Natural killer cell treated with Interleukin-12 subunit alpha and Interleukin-12 subunit beta and Interleukin-15 and Interleukin-18, amount 100 ng/mL, for 72 hours (primary cell): ENCODE results near the gene RNLS. TPM values are rescaled to one million over a fixed set of nuclear protein-coding genes. Genes with fewer than 3 reads are reported as not detected.

Experiments used
- ATAC-seq, 2 donors: fragments of 150-1000 bp; cut with Tn5 transposase in 1 of 2; sonication (Bioruptor Pico), chemical (Tn5 transposase) in 1 of 2; 2 replicates each; pipeline ENCODE4 v1.10.0; 2021
- DNase-seq: peaks from one replicate; pipeline ENCODE4 v3.0.0; 2022; ENCODE audit warnings: low spot score
- H3K27ac Mint-ChIP-seq, 2 donors: 1 replicate in 1 of 2; 2 replicates in 1 of 2; pipeline ENCODE4 v1.8.0; 2022; ENCODE audit warnings: mixed read lengths in 2 of 2, mild to moderate bottlenecking in 1 of 2, moderate library complexity in 1 of 2
- H3K27me3 Mint-ChIP-seq, 2 donors: 1 replicate in 1 of 2; 2 replicates in 1 of 2; pipeline ENCODE4 v1.8.0; 2022; ENCODE audit warnings: mixed read lengths in 2 of 2
- H3K36me3 Mint-ChIP-seq: one replicate; pipeline ENCODE4 v1.8.0; 2022; ENCODE audit warnings: mixed read lengths
- H3K4me1 Mint-ChIP-seq, 2 donors: 1 replicate in 1 of 2; 2 replicates in 1 of 2; pipeline ENCODE4 v1.8.0; 2022; ENCODE audit warnings: low read depth in 2 of 2, mixed read lengths in 2 of 2, mild to moderate bottlenecking in 1 of 2
- H3K4me3 Mint-ChIP-seq: one replicate; pipeline ENCODE4 v1.8.0; 2022; ENCODE audit warnings: mixed read lengths
- H3K9me3 Mint-ChIP-seq: 2 replicates; pipeline ENCODE4 v1.8.0; 2022; ENCODE audit warnings: mixed read lengths
- total RNA-seq, 2 donors: library from RNA; stranded (reverse); gene quantifications; one replicate each; pipeline ENCODE4 v1.2.3, GENCODE V29; 2022

The RNLS gene
- total RNA-seq, 2 donors from 2014 or later = 2.4 to 2.9 TPM

DNA sequence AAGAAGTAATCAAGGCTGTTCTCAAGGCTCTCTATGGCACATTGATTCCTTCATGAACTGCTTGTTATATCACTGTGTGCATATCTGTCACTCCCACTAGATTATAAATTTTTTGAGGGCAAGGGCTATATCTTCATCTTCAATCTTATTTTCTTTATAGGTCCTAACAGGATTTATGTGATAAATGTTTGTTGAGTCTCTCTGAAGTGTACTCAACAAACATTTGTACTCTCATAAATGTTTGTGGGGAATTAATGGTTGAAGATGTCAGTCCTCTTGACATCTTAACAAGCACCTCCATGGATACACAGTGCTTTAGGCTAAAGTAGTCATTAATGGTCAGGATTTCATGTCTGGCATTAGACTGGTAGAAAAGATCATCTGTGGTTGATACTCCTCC is 143.2 kb downstream of the RNLS start:
- Mint-ChIP-seq H3K4me1 (no peaks in the 10 kb centered on the region), H3K36me3 (peaks cover 7% of the 10 kb centered on the region), H3K9me3 (peaks cover 5% of the 10 kb centered on the region), H3K4me3 (no peak overlapping the region), H3K27me3 (peaks cover 9 to 16% of the 10 kb centered on the region in 2 donors), H3K27ac (no peak overlapping the region)
- DNase-seq (no peak), ATAC-seq (no peak)

- Mint-ChIP-seq H3K4me3 (no peak overlapping the region), H3K27me3 (peaks cover 2 to 6% of the 10 kb centered on the region in 2 donors), H3K4me1 (no peaks in the 10 kb centered on the region), H3K9me3 (no peaks in the 10 kb centered on the region), H3K36me3 (peaks cover 3% of the 10 kb centered on the region), H3K27ac (no peak overlapping the region)
- DNase-seq (no peak), ATAC-seq (no peak)
Measured at GRCh38 chr10:88437411-88437810, 145.7 kb downstream of the RNLS start.

GRCh38 chr10:88433565-88434186 is 149.4 kb downstream of the RNLS start:
- peaks cover 6% of the 10 kb centered on the region for H3K36me3 Mint-ChIP-seq
- no peaks in the 10 kb centered on the region for H3K4me1 Mint-ChIP-seq
- H3K4me3 Mint-ChIP-seq = no peak overlapping the region
- DNase-seq (no peak), ATAC-seq (no peak)
- no peaks in the 10 kb centered on the region for H3K9me3 Mint-ChIP-seq
- peaks cover 4 to 12% of the 10 kb centered on the region in 2 donors for H3K27me3 Mint-ChIP-seq
- no peak overlapping the region for H3K27ac Mint-ChIP-seq

DNA sequence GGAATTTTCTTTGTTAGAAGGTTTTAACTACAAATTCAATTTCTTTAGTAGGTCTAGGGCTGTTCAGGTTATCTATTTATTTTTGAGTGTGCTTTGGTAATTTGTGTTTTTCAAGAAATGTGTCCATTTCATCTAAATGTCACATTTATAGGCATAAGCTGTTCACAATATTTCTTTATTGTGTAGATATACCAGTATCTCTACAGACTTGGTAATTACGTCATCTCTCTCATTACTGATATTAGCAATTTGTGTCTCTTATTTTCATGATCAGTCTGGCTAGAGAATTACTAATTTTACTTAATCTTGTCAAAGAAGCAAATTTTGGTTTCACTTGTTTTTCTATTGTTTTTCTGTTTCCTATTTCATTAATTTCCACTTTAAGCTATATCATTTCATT is 152.0 kb downstream of the RNLS start:
- H3K4me1 Mint-ChIP-seq = no peaks in the 10 kb centered on the region
- ATAC-seq (no peak), DNase-seq (no peak)
- H3K27ac Mint-ChIP-seq = no peak overlapping the region
- peaks cover 4 to 12% of the 10 kb centered on the region in 2 donors for H3K27me3 Mint-ChIP-seq
- no peak overlapping the region for H3K4me3 Mint-ChIP-seq
- no peaks in the 10 kb centered on the region for H3K9me3 Mint-ChIP-seq
- H3K36me3 Mint-ChIP-seq = peaks cover 6% of the 10 kb centered on the region

DNA sequence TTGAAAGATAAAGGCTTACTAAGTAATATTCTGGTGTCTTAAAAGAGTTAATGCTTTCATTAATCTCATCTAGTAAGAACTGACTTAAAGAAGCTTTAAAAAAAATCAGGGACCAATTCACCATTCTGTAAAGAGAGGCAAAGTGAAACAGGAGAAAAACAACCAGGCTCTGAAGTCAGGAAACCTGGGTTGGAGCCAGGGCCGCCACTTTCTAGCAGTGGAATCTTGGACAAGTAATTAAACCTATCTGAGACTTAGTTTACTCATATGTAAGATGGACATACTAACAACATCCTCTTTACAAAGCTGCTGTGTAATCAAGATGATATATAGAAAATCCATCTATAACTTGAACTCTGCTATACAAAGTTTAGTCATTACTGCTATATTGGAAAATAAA is 154.1 kb downstream of the RNLS start:
- H3K36me3 Mint-ChIP-seq = peaks cover 6% of the 10 kb centered on the region
- DNase-seq (no peak), ATAC-seq (no peak)
- peaks cover 9 to 12% of the 10 kb centered on the region in 2 donors for H3K27me3 Mint-ChIP-seq
- H3K4me1 Mint-ChIP-seq = no peaks in the 10 kb centered on the region
- no peak overlapping the region for H3K27ac Mint-ChIP-seq
- no peaks in the 10 kb centered on the region for H3K9me3 Mint-ChIP-seq
- H3K4me3 Mint-ChIP-seq = no peak overlapping the region

GRCh38 chr10:88428442-88428841 is 154.7 kb downstream of the RNLS start:
- H3K4me3 Mint-ChIP-seq = no peak overlapping the region
- no peak overlapping the region for H3K27ac Mint-ChIP-seq
- H3K27me3 Mint-ChIP-seq = peaks cover 10 to 12% of the 10 kb centered on the region in 2 donors
- peaks cover 6% of the 10 kb centered on the region for H3K36me3 Mint-ChIP-seq
- H3K4me1 Mint-ChIP-seq = no peaks in the 10 kb centered on the region
- no peaks in the 10 kb centered on the region for H3K9me3 Mint-ChIP-seq
- ATAC-seq (no peak), DNase-seq (no peak)

DNA sequence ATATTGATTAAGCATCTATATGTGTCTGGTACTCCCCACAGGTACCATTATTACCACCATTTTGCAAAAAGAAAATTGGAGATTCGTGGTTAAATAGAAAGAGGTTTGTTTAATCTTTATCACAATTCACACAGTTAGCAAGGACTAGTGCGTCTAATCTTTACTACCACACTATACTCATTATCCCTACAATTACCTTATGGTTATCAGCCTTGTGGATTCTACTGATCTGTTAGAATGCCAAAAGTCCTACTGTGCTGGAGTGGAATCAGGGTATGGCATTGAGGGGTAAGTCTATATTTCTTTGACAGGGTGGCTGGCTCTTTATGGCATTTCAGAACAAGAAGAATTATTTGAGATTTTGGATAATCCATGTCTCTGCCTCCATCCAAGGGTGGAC is 156.1 kb downstream of the RNLS start:
- no peak for DNase-seq
- H3K27ac Mint-ChIP-seq = no peak overlapping the region
- peaks cover 6 to 12% of the 10 kb centered on the region in 2 donors for H3K27me3 Mint-ChIP-seq
- H3K4me3 Mint-ChIP-seq = no peak overlapping the region
- no peaks in the 10 kb centered on the region for H3K4me1 Mint-ChIP-seq
- no peaks in the 10 kb centered on the region for H3K36me3 Mint-ChIP-seq
- no peak for ATAC-seq
- H3K9me3 Mint-ChIP-seq = no peaks in the 10 kb centered on the region

- H3K27me3 Mint-ChIP-seq = peaks cover 0 to 8% of the 10 kb centered on the region in 2 donors
- DNase-seq (no peak), ATAC-seq (no peak)
- no peaks in the 10 kb centered on the region for H3K4me1 Mint-ChIP-seq
- H3K4me3 Mint-ChIP-seq = no peak overlapping the region
- no peak overlapping the region for H3K27ac Mint-ChIP-seq
- no peaks in the 10 kb centered on the region for H3K9me3 Mint-ChIP-seq
- H3K36me3 Mint-ChIP-seq = no peaks in the 10 kb centered on the region
Measured at GRCh38 chr10:88424881-88425280, 158.2 kb downstream of the RNLS start.

DNA sequence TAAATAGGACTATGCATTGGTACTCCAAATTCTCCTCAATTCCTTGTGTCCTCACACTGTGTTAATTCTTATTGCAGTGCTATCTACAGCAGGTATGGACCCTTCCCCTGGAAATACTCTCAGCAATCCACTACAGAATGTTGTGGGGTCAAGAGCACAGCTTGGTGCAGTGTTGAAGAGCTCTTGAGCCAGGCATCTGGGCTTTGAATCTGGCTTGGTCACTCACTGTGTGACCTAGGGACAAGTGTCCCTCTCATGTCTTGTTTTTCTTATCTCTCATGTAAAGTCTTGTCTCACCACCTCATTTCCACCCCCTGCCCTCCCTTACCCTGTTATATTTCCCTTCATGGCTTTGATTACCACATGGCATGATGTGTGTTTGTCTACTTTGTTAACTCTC is 159.4 kb downstream of the RNLS start:
- DNase-seq = no peak
- Mint-ChIP-seq H3K4me3 (no peak overlapping the region), H3K36me3 (no peaks in the 10 kb centered on the region), H3K4me1 (no peaks in the 10 kb centered on the region), H3K9me3 (no peaks in the 10 kb centered on the region), H3K27me3 (peaks cover 0 to 8% of the 10 kb centered on the region in 2 donors), H3K27ac (no peak overlapping the region)
- ATAC-seq = no peak

DNA sequence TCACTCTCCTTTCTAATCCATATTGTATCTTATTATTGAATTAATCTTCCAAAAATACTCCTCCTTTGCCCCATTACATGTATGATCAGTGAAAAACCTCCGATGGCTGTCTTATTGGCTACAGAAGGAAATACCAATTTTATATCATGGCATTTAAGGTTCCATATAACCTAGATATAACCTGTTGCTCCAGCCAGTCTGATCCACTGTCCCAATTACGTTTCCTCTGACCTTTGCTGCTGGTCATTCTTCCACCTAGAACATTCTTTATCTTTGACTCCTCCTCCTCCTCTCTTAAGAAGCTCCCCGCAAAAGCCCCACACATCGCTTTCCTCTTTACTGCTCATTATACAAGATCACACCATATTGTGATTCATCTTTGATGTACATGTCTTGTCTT is 161.5 kb downstream of the RNLS start:
- Mint-ChIP-seq H3K9me3 (no peaks in the 10 kb centered on the region), H3K27ac (no peak overlapping the region), H3K4me3 (no peak overlapping the region), H3K27me3 (peaks cover 0 to 8% of the 10 kb centered on the region in 2 donors), H3K4me1 (no peaks in the 10 kb centered on the region), H3K36me3 (no peaks in the 10 kb centered on the region)
- DNase-seq = no peak
- no peak for ATAC-seq

DNA sequence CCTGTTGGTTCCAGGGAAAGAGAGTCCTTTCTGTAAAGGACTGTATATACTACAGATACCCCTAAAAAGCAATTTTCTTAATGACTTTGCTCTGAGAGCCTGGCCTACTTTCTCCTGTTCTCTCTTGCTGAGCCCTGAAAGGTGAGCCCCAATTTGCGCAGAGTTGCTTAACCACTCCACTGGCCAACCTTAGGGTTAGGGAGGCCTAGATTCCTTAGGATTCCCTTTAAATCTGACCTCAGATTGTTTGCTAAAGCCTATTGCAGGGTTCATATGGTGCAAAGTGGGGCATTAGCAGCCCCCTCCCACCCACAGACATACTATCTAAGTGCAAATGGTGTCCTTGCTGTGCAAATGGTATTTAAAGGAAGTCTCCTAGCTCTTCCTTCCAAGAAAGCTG is 164.2 kb downstream of the RNLS start:
- H3K4me1 Mint-ChIP-seq = no peaks in the 10 kb centered on the region
- H3K4me3 Mint-ChIP-seq = no peak overlapping the region
- ATAC-seq (no peak), DNase-seq (no peak)
- H3K9me3 Mint-ChIP-seq = no peaks in the 10 kb centered on the region
- no peaks in the 10 kb centered on the region for H3K36me3 Mint-ChIP-seq
- no peak overlapping the region for H3K27ac Mint-ChIP-seq
- H3K27me3 Mint-ChIP-seq = peaks cover 0 to 2% of the 10 kb centered on the region in 2 donors

DNA sequence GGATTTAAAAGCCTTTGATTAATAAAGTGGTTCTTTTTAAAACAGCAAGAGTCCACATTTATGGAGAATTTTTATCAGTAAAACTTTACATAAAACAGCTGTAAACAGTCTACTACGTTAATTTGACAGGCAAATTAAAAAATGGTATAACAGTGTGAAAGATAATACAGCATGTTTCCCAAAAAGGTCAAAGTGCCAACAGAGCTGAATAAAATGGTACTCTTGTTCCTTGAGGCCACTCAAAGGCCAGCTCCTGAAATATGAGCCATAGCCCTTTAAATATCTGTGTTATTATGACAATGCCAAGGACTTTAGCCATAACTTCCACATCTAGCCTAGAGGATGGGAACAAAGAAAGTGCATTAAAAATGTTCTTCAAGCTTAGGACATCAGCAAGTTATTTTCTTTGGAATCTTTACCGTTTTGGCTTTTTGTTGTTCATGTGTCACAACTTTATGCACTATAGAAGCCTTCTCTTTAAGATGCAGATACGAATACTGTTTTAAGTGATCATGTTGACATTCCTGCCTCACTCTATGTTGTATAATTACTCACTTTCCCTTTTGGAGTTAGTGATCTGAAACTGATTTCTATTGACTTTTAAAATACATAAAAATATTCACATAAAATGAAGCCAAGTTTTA is 165.6 kb downstream of the RNLS start:
- no peak for DNase-seq
- no peaks in the 10 kb centered on the region for H3K4me1 Mint-ChIP-seq
- H3K27me3 Mint-ChIP-seq = peaks cover 0 to 2% of the 10 kb centered on the region in 2 donors
- ATAC-seq = no peak
- no peaks in the 10 kb centered on the region for H3K9me3 Mint-ChIP-seq
- H3K4me3 Mint-ChIP-seq = no peak overlapping the region
- H3K27ac Mint-ChIP-seq = no peak overlapping the region
- no peaks in the 10 kb centered on the region for H3K36me3 Mint-ChIP-seq

GRCh38 chr10:88416801-88417200 is 166.3 kb downstream of the RNLS start:
- Mint-ChIP-seq H3K4me3 (no peak overlapping the region), H3K36me3 (no peaks in the 10 kb centered on the region), H3K4me1 (no peaks in the 10 kb centered on the region), H3K9me3 (no peaks in the 10 kb centered on the region), H3K27ac (no peak overlapping the region), H3K27me3 (peaks cover 0 to 1% of the 10 kb centered on the region in 2 donors)
- DNase-seq = no peak
- no peak for ATAC-seq

DNA sequence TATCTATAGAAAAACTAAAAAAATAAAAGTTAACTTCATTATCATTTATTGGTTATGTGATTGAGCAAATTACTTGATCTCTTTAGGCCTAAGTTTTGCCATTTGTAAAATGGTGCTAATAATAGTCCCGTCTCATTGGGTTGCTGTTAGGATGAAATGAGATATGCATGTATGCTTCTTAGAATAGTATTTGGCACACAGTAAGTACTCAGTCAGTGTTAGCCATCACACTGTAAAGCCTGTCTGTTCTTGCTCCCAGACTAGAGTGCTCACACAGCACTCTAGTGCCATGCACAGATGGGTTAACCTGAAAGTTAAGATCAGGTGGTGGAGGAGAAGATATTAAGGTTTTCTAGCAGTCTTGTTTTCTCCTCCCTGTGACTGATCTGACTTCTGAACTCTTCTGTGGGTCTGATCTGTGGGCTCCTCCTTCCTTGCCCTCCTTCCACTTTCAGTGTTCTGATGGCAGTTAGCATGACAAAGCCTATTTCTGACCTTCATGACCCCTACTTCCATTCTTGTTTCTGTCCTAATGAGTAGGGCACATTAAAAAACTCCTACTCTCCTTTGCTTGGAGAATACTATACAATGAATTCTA is 167.5 kb downstream of the RNLS start:
- Mint-ChIP-seq H3K4me3 (no peak overlapping the region), H3K9me3 (no peaks in the 10 kb centered on the region), H3K36me3 (no peaks in the 10 kb centered on the region), H3K27ac (no peak overlapping the region), H3K27me3 (no peaks in the 10 kb centered on the region), H3K4me1 (no peaks in the 10 kb centered on the region)
- DNase-seq = no peak
- no peak for ATAC-seq
